Measurements from ENCODE around the gene SPEF1. TPM values are rescaled to one million over a fixed set of nuclear protein-coding genes. Genes with fewer than 3 reads are reported as not detected.

SPEF1 gene
- total RNA-seq, 3 donors from 2014 or later, result 0.18 TPM; not detected in 2

GRCh38 chr20:3732327-3733118 is 48.7 kb downstream of the SPEF1 start, which contains the start of gene HSPA12B:
TSS of gene HSPA12B (plus strand) at chr20:3732685. CDS start at chr20:3738675, 5,990 bp downstream.
- Mint-ChIP-seq H3K36me3 (ENCODE audit: insufficient read depth) (no peaks in the 10 kb centered on the region), H3K4me1 (ENCODE audit: low read depth) (no peaks in the 10 kb centered on the region), H3K9me3 (no peaks in the 10 kb centered on the region), H3K27me3 (ENCODE audit: low read depth) (peaks cover 37% of the 10 kb centered on the region), H3K4me3 (no peak within 1 kb of the TSS)
- DNase-seq, result no peak
- ATAC-seq, result peak in 1 of 2 donors; percentile 45

DNA sequence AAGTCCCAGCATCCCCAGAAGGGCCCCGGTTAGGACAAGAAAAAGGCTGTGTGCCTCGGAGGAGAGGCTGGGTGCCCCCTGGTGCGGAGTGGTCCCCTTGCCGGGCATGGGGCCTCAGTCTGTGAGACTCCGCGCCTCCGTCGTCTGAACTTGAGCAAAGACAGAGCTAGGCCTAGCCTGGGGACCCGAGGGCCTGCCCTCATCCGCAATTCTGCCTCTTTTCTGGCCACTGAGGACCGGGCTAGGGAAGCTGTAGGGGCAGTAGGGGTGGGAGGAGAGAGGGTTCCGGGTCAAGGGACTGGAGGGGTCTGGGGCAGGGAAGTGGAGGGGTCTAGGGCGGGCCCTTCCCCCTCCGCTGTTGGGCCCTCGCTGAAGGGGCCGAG is 49.3 kb downstream of the SPEF1 start:
- ATAC-seq (no peak), DNase-seq (no peak)
- Mint-ChIP-seq H3K4me3 (no peak overlapping the region), H3K36me3 (ENCODE audit: insufficient read depth) (no peaks in the 10 kb centered on the region), H3K9me3 (no peaks in the 10 kb centered on the region), H3K4me1 (ENCODE audit: low read depth) (no peaks in the 10 kb centered on the region), H3K27me3 (ENCODE audit: low read depth) (peaks cover 43% of the 10 kb centered on the region)

DNA sequence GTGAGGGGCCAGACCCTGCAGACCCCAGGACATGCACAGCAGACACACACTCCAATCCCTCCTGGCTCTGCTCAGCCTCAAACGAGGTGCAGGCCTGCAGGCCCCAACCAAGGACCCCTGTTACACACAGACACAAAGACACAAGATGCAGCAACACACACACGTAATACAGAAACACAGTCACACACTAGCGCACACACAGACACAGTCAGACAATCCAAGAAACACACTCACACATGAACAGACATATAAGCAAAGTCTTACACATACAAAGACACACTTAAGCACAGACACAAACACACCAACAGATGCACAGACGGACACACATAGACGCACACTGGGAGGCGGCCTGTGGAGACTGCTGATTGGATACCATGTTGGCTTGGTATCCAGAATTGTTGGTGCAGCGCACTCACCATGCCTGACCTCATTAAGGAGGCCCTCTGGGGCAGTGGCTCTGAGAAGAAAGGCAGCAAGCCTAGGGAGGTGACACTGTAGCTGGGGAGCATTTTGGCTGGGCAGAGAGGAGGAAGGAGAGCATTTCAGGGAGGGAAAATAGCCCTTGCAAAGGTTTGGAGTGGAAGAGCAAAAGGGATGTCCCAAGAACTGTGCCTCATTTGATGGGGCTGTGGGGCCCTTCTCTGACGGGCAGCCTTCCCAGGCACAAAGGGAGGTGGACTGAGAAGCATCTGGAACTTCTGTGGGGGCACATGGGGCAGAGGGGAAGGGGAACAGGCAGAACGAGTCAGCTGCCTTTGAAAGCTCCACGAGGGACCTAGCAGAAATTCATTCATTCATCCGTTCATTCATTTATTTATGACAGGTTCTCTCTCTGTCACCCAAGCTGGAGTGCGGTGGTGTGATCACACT is 50.2 kb downstream of the SPEF1 start:
- H3K4me1 Mint-ChIP-seq (ENCODE audit: low read depth), result no peaks in the 10 kb centered on the region
- H3K36me3 Mint-ChIP-seq (ENCODE audit: insufficient read depth), result no peaks in the 10 kb centered on the region
- peaks cover 46% of the 10 kb centered on the region for H3K27me3 Mint-ChIP-seq (ENCODE audit: low read depth)
- DNase-seq (no peak), ATAC-seq (no peak)
- H3K4me3 Mint-ChIP-seq, result no peak overlapping the region
- H3K9me3 Mint-ChIP-seq, result no peaks in the 10 kb centered on the region

GRCh38 chr20:3729811-3730540 is 51.3 kb downstream of the SPEF1 start:
- Mint-ChIP-seq H3K4me1 (ENCODE audit: low read depth) (no peaks in the 10 kb centered on the region), H3K36me3 (ENCODE audit: insufficient read depth) (no peaks in the 10 kb centered on the region), H3K4me3 (no peak overlapping the region), H3K27me3 (ENCODE audit: low read depth) (peaks cover 47% of the 10 kb centered on the region), H3K9me3 (no peaks in the 10 kb centered on the region)
- ATAC-seq (no peak), DNase-seq (no peak)

DNA sequence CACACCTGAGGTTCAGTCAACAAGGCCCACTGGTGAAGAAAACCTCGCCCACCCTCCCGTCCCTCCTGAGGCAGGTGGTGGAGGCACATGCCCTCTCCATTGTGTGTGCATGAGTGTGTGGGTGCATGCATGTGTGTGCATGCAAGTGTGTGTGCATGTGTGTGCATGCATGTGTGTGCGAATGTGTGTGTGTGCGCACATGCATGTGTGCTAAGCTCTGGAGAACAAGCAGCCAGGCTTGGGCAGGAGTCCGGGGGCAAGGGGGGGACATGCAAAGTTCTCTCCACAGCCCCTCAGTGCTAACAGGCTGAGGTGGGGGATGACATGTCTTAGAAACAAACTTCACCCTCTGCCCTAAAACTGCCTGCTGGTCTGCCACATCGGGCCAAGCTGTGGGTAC is 51.9 kb downstream of the SPEF1 start:
- ATAC-seq, result no peak
- Mint-ChIP-seq H3K4me3 (no peak overlapping the region), H3K36me3 (ENCODE audit: insufficient read depth) (no peaks in the 10 kb centered on the region), H3K27me3 (ENCODE audit: low read depth) (peaks cover 49% of the 10 kb centered on the region), H3K4me1 (ENCODE audit: low read depth) (no peaks in the 10 kb centered on the region), H3K9me3 (no peaks in the 10 kb centered on the region)
- no peak for DNase-seq

DNA sequence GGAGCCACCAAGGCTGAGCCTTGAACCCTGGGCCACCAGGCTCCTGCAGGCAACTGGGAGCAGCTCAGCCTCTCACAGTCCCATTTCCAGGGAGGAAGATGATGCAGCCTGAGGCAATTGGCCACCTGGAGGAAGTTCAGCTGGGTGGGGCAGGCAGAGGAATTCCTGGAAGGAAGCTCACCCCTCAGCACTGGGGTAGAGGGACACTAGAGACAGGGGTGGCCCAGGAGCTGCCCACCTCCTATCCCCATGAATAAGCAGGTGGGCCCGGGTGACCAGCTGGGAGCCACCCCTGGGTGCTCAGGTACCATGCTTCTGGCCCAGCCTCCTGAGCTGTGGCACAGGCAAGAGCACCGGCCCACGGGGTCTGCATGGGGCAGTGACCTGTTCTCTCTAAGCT is 52.4 kb downstream of the SPEF1 start:
- no peaks in the 10 kb centered on the region for H3K4me1 Mint-ChIP-seq (ENCODE audit: low read depth)
- ATAC-seq (no peak), DNase-seq (no peak)
- H3K36me3 Mint-ChIP-seq (ENCODE audit: insufficient read depth), result no peaks in the 10 kb centered on the region
- no peaks in the 10 kb centered on the region for H3K9me3 Mint-ChIP-seq
- H3K27me3 Mint-ChIP-seq (ENCODE audit: low read depth), result peaks cover 51% of the 10 kb centered on the region
- H3K4me3 Mint-ChIP-seq, result no peak overlapping the region

DNA sequence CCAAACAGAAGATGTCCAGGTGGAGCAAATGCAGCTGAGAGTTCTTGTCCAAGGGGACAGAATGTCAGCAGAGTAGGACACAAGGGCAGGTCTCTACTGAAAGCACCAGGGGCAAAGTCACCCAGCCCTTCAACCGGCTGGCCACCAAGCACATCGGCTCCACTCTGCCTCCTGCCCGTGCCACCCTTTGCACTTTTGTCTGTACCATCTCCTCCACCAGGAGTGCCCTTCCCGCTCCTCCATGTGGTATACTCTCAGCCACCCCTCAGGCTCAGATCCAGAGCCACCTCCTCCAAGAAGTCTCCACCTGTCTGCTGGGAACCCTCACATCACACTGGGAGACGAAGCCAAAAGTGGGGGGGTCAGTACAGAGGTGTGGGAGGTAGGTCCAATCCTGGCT is 52.9 kb downstream of the SPEF1 start:
- no peaks in the 10 kb centered on the region for H3K36me3 Mint-ChIP-seq (ENCODE audit: insufficient read depth)
- no peaks in the 10 kb centered on the region for H3K9me3 Mint-ChIP-seq
- no peak for ATAC-seq
- H3K27me3 Mint-ChIP-seq (ENCODE audit: low read depth), result peaks cover 47% of the 10 kb centered on the region
- no peaks in the 10 kb centered on the region for H3K4me1 Mint-ChIP-seq (ENCODE audit: low read depth)
- H3K4me3 Mint-ChIP-seq, result no peak overlapping the region
- DNase-seq, result no peak

Other genes starting within 250 kb of the SPEF1 start
- not detected for gene GFRA4, start 118.0 kb downstream of the SPEF1 start, total RNA-seq
- gene ADAM33, start 99.4 kb downstream of the SPEF1 start, total RNA-seq, result not detected
- under 1 TPM; 0.05 TPM for gene SIGLEC1, start 68.8 kb downstream of the SPEF1 start, total RNA-seq
- under 1 TPM in 1 of 3 donors, not detected in 2; 0.08 TPM for gene HSPA12B, start 48.8 kb downstream of the SPEF1 start, total RNA-seq
- gene ADISSP, start 13.7 kb downstream of the SPEF1 start, total RNA-seq, result 100 to 1,000 TPM in 1 of 3 donors, 10 to 100 TPM in 2; 63.3 to 102 (median 84.2) TPM
- 10 to 100 TPM; 77.9 to 91.4 (median 89.2) TPM for gene CENPB, start 5.3 kb upstream of the SPEF1 start, total RNA-seq
- gene CDC25B, start 14.9 kb upstream of the SPEF1 start, total RNA-seq, result 10 to 100 TPM; 32.8 to 40.8 (median 34.7) TPM
- gene AP5S1, start 39.1 kb upstream of the SPEF1 start, total RNA-seq, result 10 to 100 TPM; 14.2 to 17.3 (median 14.7) TPM
- gene MAVS, start 65.4 kb upstream of the SPEF1 start, total RNA-seq, result 10 to 100 TPM; 25.5 to 26.2 (median 25.6) TPM
- gene PANK2, start 107.9 kb upstream of the SPEF1 start, total RNA-seq, result 10 to 100 TPM; 32.9 to 37.3 (median 34.1) TPM
- gene RNF24, start 234.1 kb upstream of the SPEF1 start, total RNA-seq, result 1 to 10 TPM; 5.2 to 7.3 (median 7.2) TPM

Data from activated T-cell treated with anti-CD3 and anti-CD28 coated beads, Interleukin-2, amount 50 U/mL, for 4 hours (primary cell).